C4-2B (cell line): Measurements from ENCODE around the gene LVRN.

Source experiments
- ZFX ChIP-seq: fragments of 450-650 bp; IDR thresholded peaks from 2 replicates; pipeline ENCODE4 v1.6.1; 2017
- TF ChIP-seq, protein P1 (sequence below): fragments of 450-650 bp; conservative IDR thresholded peaks from 2 replicates; pipeline ENCODE4 v1.5.1; 2017; ENCODE audit warnings: mild to moderate bottlenecking

DNA sequence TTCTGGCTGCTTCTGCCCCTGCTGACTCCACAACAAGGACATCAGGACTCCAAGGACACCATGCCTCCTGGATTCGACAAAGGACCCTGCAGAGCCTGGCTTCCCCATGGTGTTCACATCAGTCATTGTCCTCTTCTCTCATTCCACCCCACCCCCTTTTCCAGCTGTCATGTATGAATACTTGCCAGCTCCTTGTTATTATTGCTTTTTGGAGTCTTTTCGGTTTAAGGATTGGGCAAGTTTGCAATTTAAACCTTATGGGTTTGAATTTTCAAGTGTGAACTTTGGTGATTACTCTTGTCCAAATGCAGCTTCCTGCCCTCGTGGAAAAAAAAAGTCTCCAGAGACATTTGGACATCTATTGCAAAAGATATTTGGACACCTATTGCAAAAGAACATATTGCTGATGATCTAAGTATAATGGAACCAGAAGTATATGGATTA lies 14.2 kb upstream of the LVRN start:
- TF ChIP-seq, protein P1, sequence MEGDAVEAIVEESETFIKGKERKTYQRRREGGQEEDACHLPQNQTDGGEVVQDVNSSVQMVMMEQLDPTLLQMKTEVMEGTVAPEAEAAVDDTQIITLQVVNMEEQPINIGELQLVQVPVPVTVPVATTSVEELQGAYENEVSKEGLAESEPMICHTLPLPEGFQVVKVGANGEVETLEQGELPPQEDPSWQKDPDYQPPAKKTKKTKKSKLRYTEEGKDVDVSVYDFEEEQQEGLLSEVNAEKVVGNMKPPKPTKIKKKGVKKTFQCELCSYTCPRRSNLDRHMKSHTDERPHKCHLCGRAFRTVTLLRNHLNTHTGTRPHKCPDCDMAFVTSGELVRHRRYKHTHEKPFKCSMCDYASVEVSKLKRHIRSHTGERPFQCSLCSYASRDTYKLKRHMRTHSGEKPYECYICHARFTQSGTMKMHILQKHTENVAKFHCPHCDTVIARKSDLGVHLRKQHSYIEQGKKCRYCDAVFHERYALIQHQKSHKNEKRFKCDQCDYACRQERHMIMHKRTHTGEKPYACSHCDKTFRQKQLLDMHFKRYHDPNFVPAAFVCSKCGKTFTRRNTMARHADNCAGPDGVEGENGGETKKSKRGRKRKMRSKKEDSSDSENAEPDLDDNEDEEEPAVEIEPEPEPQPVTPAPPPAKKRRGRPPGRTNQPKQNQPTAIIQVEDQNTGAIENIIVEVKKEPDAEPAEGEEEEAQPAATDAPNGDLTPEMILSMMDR, result no peak
- TF ChIP-seq ZFX, result no peak
